ENCODE data around the gene DNAJC21.

Gene DNAJC21

DNA sequence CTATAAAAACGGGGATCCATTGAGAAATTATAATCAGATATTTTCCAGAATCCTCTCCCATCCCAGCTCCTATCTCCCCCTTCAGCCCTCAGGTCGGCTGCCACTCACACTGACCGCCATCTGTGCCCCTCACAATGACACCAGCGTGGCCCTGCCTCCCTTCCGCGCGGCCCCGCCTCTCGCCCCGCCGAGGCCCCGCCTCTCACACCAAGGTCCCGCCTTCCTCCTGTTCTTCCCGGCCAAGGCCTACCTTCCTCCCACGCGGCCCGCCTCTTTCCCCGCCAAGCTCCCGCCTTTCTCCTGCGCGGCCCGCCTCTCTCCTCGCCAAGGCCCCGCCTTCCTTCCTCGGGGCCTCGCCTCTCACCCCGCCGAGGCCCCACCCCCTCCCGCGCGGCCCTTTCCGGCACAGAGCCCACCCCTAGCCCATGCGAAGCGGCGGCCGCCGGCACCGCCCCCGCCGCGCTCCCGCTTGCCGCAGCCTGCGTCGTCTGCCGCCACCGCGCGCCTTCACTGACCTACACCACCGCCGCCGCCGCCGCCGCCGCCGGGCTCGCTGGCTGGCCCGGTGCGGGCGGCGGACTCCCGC is at the start of gene DNAJC21:
Gene DNAJC21 (plus strand): TSS at position 426 of the 586 bp plus-strand sequence. CDS start 261 bp downstream, outside the sequence.
- in situ Hi-C loops (cut with HindIII; ENCODE audit: low sequenced_read_pairs), result no loop called here

DNA sequence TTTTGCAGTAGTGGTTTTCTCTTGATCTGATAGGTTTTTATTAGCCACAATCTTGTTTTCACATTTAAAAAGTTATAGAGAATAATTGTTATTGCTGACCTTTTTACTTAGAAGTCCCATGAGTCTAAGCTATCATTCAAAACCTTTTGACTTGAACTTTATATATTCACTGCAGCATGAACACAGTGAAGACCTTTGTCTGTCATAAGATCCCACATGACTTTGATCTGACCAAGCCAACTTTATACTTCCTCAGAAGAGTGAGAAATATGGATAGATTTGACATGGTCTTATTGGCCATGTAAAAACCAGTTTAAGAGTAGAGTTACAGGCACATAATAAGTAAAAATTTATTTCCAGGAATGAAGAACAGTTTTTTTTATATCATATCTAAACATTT is 48.1 kb upstream of the DNAJC21 start:
- in situ Hi-C loops (cut with HindIII; ENCODE audit: low sequenced_read_pairs), result no loop called here

DNA sequence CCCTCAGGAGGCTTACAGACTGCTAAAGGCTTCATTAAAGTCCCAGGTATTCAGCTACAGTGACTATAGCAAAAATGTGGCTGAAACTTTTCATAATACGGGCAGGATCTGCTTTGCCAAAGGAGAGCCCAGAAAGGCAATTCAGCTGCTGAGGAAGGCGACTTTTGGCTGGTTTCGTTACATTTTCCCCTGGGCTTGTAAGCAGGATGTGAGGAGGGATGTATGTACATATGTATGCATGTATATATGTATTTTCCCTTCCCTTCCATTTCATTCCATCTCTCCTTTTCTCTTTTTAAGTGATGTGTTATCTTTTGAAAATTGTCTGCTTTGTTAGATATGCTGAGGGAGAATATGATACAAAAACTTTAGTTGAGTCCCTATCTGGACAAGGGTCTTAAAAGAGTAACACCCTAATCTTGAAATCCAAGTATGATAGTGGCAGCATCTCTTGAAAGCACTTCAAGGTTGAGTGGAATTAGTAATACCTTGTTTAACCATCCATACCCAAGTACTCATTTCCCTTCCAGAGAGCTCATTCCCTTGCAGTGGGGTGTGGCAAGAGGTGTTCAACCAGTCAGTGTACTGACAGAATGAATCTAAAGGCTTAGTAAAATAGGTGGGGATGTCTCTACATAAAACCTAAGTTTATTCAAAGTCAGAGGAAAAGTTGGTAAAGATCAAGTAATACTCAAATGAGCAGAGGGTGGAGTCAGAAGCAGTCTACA is 42.8 kb upstream of the DNAJC21 start:
- in situ Hi-C loops (cut with HindIII; ENCODE audit: low sequenced_read_pairs), result no loop called here

DNA sequence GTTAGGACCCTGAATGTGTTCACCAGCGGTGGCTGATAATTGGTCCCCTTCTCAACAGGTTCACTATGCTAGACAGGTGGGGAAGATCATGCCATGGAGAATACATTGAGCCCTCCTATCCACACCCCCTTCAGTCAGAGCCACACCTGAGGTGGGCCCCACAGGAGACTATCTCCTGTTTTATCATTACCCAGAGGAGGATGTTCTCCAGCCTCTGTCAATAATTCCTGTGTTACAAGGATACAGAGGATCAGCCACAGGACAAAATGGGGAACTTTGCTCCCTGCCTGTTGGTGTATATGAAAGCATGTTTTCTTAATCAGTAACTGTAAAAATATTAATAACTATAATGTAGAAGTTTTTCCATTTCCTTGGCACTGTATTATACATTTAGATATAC is 40.0 kb upstream of the DNAJC21 start:
- in situ Hi-C loops (cut with HindIII; ENCODE audit: low sequenced_read_pairs), result no loop called here

DNA sequence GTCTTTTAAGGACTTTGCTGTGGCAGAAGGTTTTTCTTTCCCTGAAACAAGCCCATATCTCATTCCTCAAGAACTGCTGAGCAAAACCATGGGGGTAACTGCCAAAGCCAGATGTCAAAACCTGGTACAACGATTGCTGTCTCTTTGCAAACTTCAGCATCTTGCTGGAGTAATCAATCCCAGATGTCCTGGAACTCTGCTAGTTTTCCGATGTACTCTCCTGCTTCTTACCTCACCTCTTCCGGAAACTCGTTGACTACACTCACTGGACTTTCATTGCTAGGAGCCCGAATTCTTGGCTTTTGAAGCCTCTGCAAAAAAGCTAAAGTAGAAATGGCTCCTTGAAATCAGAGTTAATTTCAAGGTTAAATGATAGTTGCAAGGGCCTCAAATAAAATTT is 37.4 kb upstream of the DNAJC21 start:
- in situ Hi-C loops (cut with HindIII; ENCODE audit: low sequenced_read_pairs), result no loop called here

DNA sequence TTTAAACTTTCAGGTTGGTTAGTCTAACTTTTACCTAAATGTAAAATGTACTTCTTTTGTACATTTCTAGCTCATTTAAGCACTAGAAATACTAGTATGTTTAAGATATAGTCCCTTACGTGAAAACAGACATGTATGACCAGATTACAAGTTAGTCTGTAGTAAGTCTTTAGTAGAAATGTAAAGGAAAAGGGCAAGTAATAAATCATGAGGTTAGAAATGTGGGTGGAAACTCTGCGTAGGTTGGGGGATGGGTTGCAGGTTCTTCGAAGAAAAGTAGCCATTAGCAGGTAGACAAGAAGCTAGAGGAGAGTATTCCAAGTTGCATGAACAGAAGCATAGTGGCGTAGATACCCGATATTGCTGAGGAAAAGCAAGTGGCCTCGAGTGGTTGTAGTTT is 36.9 kb upstream of the DNAJC21 start:
- in situ Hi-C loops (cut with HindIII; ENCODE audit: low sequenced_read_pairs), result no loop called here

DNA sequence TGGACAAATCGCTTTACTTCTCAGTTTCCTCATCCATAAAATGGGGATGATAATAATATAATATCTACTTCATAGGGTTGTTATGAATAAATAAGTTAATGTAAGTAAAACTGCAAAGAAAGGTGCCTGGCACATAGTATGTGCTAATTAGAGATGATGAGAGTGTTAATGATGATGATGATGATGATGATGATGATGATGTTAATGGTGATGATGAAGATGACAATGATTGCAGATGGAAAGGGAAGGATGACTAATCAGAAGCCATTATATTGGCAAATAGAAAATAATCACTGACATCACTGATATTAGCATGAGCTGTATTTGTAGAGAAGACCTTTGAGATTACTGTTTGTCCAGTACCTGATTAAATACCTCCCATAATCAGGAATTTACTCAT is 34.6 kb upstream of the DNAJC21 start:
- in situ Hi-C loops (cut with HindIII; ENCODE audit: low sequenced_read_pairs), result no loop called here

DNA sequence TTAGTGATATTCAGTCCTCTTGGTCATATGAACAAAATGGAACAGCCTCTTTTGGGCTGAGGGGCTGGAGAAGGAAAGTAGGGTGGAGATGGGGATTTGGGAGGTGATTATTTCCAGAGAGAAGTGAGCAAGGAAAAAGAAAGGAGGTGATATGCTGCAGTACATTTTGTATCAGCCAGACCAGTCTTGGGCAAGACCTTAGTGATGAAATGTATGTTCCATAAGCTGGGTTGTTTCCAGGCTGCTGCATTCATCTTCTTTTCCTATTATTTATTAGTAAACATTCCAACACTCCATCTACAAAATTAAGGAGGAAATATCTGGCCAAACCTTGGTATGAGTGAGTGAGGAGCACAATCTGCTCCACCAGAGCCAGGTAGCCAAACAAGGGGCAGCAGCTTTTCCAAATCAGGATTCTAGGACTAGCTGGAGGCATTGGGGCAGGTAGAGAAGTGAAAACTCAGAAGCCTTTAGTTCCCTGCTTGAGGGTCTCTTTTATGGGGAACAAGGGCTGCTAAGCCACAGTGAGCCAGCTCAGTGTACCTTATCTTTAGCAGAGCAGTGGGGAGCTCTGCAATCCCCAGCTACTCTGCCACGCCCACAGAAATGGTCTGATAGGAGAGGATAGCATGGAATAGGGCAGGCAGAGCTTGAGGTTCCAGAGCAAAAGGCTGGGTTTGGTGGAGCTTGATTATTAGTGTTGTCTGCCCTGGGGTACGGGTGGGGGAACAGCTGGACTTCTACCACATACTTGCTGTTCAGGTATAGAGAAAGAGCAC is 33.5 kb upstream of the DNAJC21 start:
- in situ Hi-C loops (cut with HindIII; ENCODE audit: low sequenced_read_pairs), result no loop called here

DNA sequence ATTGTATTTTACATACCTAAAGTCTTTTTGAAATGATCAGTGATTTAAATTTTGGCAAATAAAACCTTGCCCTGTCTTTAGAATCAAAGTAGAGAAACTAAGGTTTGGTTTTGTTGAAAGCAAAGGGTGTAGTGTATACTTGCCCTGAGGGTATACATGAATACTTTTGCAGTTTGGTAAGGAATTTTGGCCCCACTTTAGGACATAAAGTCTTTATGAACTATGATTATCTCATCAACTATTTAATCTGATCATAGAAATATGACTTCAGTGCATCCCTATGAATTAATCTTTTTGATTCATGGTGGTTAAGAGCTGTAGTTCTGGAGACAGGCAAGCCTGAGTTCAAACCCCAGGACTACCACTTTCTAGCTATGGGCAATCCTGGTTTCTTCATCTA is 31.7 kb upstream of the DNAJC21 start:
- in situ Hi-C loops (cut with HindIII; ENCODE audit: low sequenced_read_pairs), result no loop called here

DNA sequence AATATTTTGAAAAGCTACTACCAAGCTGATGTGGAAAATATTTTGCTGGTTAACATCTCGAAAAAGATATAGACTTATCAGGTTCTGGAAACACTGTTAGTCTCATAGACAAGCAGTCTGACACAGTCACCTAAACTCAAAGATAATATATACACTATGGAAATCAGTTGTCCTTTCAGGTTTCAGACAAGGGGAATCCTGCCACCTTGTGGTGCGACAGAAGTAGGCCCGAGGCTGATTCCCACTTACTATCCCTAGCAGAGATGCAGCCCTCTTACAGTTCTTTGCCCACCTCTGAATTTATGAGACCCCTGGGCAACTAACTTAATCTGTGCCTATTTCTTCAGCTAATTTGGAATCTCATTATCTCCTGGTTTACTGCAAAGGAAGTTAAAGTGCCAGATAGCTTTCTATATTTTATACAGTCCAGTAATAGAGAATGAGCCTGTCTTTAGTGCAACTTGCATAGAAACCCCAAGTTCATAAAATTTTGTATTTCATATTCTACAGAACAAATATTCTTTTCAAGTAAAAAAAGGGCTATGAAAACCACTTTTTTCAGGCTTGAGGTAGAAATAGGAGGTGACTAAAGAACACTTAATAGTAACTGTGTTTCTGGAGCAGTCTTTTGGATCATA is 31.0 kb upstream of the DNAJC21 start:
- in situ Hi-C loops (cut with HindIII; ENCODE audit: low sequenced_read_pairs), result no loop called here

DNA sequence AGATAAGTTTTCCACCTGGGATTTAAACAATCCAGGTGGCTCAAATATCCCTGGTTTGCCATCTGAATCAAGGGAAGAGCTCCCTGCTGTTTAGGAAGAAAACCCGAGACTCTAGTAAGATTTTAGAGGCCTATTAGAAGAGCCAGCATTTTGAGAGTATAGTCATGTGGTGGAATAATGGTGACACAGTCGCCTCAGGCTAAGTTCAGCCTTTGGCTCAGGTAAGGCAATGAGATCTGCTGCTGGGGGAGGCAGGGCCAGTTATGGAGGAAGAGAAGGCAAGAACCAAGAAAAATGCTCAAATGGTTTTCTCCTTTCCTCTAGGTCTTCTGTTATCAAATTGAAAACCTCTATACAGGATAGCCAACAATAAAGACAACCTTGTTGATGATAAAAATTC is 30.3 kb upstream of the DNAJC21 start:
- in situ Hi-C loops (cut with HindIII; ENCODE audit: low sequenced_read_pairs), result no loop called here

DNA sequence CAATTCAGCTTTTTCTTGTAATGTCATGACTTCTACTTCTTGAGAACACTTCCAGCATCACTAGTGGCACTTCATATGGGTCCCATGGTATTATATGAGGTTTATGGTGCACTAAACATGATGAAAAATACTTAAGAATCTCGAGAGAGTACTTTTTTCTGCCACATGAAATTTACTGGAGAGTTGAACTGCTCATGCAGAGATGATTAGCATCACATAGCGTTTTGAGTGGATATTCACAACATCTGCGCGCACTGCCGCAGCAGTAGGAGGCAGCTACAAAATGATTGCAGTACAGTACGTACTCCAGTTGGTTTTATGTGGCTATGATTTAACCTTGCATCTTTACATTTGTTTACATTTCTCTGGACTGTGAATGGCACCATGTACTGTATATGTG is 28.7 kb upstream of the DNAJC21 start:
- in situ Hi-C loops (cut with HindIII; ENCODE audit: low sequenced_read_pairs), result loop anchor here (10.0 kb wide), 1 partner anchor 416 kb away; no protein-coding TSS in a partner anchor

DNA sequence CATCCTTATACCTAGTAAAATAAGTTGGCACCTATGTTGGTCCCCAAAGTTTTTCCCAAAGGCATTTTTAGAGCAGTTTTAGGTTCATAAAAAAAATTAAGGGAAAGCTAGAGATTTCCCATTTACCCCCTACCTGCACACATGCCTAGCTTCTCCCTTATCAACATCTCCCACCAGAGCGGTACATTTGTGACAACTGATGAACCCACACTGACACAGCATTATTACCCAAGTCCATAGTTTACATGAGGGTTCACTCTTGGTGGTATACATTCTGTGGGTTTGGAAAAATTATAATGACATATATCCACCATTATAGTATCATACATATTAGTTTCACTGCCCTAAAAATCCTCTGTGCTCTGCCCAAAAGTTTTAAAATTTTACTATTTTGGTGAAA is 26.1 kb upstream of the DNAJC21 start:
- in situ Hi-C loops (cut with HindIII; ENCODE audit: low sequenced_read_pairs), result loop anchor here (10.0 kb wide), 1 partner anchor 418 kb away; no protein-coding TSS in a partner anchor

DNA sequence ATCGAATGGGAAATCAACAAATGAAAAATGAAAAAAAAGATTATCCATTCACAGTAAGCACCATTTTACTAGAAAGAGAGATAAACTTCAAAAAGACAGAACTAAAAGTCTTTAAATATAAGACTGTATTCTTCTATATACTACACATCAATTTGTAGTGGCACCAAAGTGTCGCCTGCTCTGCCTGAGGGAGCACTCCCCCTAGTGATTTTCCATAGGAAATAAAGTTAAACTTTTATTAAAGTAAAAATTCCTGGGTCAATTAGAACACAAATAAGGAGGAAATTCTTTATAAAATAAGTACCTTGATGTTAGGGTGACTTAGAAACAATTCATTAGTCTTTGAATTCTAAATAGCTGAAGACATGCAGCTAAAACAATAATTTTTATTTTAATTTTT is 23.8 kb upstream of the DNAJC21 start:
- in situ Hi-C loops (cut with HindIII; ENCODE audit: low sequenced_read_pairs), result loop anchor here (10.0 kb wide), 1 partner anchor 421 kb away; no protein-coding TSS in a partner anchor

DNA sequence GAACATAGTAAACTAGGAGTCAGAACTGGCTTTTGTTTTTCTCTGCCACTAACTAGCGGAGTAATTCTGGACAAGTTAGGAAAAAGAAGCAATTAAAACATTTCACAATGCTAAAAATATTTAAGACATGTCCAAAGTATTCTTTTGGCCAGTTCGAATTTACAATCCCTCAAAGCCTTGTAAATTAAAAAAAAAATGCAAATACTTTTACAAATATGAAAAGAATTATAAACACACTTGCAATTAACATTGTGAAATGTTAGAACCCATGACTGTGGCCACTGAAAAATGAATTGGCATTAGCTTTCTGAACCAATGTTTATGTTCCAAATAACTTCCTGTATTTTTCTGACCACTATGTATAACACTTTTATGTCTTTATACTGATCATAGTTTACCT is 16.3 kb upstream of the DNAJC21 start:
- in situ Hi-C loops (cut with HindIII; ENCODE audit: low sequenced_read_pairs), result no loop called here

DNA sequence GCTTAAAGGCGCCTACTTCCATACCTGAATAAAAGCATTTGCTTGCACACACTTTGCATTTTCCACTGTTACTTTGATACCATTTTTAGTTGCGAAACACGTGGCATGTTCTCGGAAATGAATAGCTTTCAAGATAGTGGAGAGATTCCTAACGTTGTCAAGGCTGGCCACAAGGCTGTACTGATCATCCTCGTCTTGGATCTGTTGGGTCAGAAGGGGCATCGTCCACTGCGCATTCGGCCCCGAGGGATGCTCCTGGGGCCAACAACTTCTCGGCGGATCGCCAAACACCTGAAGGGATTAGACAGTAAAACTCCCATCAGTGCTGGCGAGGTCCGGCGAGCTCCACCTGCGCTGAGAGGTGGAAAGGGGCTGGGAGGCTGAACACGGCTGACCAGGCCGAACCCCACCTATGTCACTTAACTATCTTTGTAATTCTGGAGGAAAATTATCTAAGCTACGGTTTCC is 14.7 kb upstream of the DNAJC21 start:
- in situ Hi-C loops (cut with HindIII; ENCODE audit: low sequenced_read_pairs), result no loop called here

DNA sequence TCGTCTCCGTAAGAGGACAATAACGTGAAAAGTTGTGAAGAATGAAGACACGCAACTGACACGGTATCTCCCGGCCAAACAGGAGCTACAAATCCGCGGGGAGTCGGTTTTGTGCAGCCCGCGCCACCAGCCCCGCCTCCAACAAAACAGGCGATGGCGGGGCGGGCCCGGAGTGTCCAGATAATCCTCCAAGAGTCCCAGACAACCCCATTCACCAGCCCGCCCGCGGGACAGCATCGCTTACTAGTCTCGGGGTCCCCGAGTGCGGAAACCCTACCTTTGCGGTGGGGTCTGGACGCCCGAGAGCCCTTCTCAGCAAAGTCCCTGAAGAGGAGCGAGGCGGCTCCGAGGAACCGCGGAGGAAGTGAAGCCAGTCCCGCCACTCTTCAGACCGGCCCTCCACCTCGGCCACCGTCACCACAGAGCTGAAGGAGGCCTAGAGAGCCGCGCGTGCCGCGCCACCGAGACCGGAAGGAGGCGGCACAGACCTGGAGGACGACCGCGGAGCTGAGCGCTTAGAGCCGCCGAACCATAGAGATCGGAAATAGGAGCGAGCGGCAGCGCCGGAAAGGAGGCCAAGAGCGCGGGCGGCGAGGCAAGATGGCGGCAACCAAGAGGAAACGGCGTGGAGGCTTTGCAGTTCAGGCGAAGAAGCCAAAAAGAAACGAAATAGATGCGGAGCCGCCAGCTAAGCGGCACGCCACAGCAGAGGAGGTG is 14.1 kb upstream of the DNAJC21 start, which contains the start of the genes BRIX1 and RAD1:
Gene BRIX1 (plus strand): TSS at position 573 of the 717 bp plus-strand sequence. CDS start 28 bp downstream, at position 601.
Gene RAD1 (minus strand): TSS at position 366 of the 717 bp plus-strand sequence. CDS start 612 bp downstream, outside the sequence.
- in situ Hi-C loops (cut with HindIII; ENCODE audit: low sequenced_read_pairs), result no loop called here

DNA sequence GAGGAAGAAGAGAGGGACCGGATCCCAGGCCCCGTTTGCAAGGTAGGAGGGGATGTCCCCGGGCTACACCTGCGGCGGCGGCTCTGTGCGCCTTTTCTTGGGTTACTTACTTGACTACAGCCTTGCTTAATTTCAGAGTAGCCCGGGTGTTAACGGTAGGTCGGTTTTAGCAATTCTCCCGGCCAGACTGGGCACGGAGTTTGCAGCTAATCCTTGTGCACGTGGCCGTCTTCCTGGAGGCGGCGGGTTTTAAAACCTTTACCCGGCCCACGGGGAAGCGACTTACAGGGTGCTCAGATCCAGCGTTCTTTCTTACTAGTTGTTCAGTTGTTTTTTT is 13.5 kb upstream of the DNAJC21 start:
- in situ Hi-C loops (cut with HindIII; ENCODE audit: low sequenced_read_pairs), result no loop called here

DNA sequence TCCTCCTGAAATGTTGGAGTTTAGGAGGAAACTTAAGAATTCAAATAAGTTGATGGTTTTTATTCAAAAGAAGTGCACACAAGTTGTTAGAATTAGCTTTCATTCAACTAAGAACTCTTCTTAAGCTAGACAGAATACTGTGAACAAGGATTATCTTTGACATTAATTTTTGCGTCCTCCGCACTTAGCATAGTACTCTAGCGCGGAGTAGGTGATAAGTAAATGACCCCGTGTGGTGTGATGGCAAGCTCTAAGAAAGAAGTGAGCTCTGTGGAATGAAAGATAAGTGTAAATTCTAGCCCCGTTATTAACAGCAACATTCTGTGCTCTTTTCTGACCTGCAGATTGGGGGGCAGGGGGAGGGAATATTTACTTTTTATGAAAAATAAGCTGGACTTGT is 12.8 kb upstream of the DNAJC21 start:
- in situ Hi-C loops (cut with HindIII; ENCODE audit: low sequenced_read_pairs), result no loop called here

DNA sequence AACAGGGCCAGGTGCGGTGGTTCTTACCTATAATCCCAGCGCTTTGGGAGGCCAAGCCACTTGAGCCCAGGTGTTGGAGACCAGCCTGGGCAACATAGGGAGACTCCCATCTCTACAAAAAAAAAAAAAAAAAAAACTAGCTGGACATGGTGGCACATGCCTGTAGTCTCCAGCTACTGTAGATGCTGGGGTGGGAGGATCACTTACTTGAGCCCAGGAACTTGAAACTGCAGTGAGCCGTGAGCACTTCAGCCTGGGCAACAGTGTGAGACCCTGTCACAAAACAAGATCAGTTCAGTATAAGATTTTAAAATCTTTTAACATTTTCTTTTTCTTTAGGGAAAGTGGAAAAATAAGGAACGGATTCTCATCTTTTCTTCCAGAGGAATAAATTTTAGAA is 11.3 kb upstream of the DNAJC21 start:
- in situ Hi-C loops (cut with HindIII; ENCODE audit: low sequenced_read_pairs), result no loop called here

Data from endothelial cell of hepatic sinusoid (primary cell).